Iris pigment epithelial cell (primary cell): ENCODE measurements around the gene TENM4.

Experiments used
- DNase-seq: peaks from one replicate; pipeline ENCODE4 v3.0.0-alpha.2; 2011; ENCODE audit warnings: low read depth

Gene TENM4

GRCh38 chr11:79418241-79418640, 22.6 kb downstream of the TENM4 start:
- DNase-seq: no peak

- DNase-seq: no peak
Observed at GRCh38 chr11:79417069-79417920, 23.5 kb downstream of the TENM4 start.

- no peak for DNase-seq
Observed at GRCh38 chr11:79415912-79416311, 24.9 kb downstream of the TENM4 start.

GRCh38 chr11:79415411-79415810, 25.4 kb downstream of the TENM4 start:
- peak; percentile 34 for DNase-seq

GRCh38 chr11:79414644-79415317, 26.0 kb downstream of the TENM4 start:
- peak; percentile 77 for DNase-seq

GRCh38 chr11:79414041-79414440, 26.8 kb downstream of the TENM4 start:
- no peak for DNase-seq

GRCh38 chr11:79413268-79413667, 27.6 kb downstream of the TENM4 start:
- peak; percentile 88 for DNase-seq

- no peak for DNase-seq
Observed at GRCh38 chr11:79412761-79413160, 28.1 kb downstream of the TENM4 start.

- DNase-seq: no peak
Observed at GRCh38 chr11:79409330-79409729, 31.5 kb downstream of the TENM4 start.

GRCh38 chr11:79406376-79406775, 34.5 kb downstream of the TENM4 start:
- no peak for DNase-seq

GRCh38 chr11:79404806-79405205, 36.0 kb downstream of the TENM4 start:
- no peak for DNase-seq

- DNase-seq: peak; percentile 74
Observed at GRCh38 chr11:79404325-79404724, 36.5 kb downstream of the TENM4 start.

GRCh38 chr11:79403839-79404238, 37.0 kb downstream of the TENM4 start:
- no peak for DNase-seq

- no peak for DNase-seq
Observed at GRCh38 chr11:79402912-79403311, 37.9 kb downstream of the TENM4 start.

- DNase-seq: peak; percentile 34
Observed at GRCh38 chr11:79400717-79401330, 40.0 kb downstream of the TENM4 start.

GRCh38 chr11:79400206-79400605, 40.6 kb downstream of the TENM4 start:
- DNase-seq: no peak

- peak; percentile 40 for DNase-seq
Observed at GRCh38 chr11:79397252-79397651, 43.6 kb downstream of the TENM4 start.

- no peak for DNase-seq
Observed at GRCh38 chr11:79396674-79397073, 44.2 kb downstream of the TENM4 start.

- no peak for DNase-seq
Observed at GRCh38 chr11:79396001-79396400, 44.8 kb downstream of the TENM4 start.

- no peak for DNase-seq
Observed at GRCh38 chr11:79393362-79394043, 47.3 kb downstream of the TENM4 start.

- DNase-seq: no peak
Observed at GRCh38 chr11:79392161-79392560, 48.7 kb downstream of the TENM4 start.

- DNase-seq: peak; percentile 14
Observed at GRCh38 chr11:79390923-79391322, 49.9 kb downstream of the TENM4 start.
